HepG2 (cell line): Measurements from ENCODE around the gene RBCK1. TPM values are rescaled to one million over a fixed set of nuclear protein-coding genes. Genes with fewer than 3 reads are reported as not detected.

ENCODE experiments used
- CENPBD1 ChIP-seq: sonication (generic); formaldehyde crosslinking; IDR thresholded peaks from 2 replicates; pipeline ENCODE4 v1.8.0; 2022; ENCODE audit warnings: missing genetic modification reagents, low read depth, mild to moderate bottlenecking, borderline replicate concordance
- CREBL2 ChIP-seq: sonication (generic); formaldehyde crosslinking; IDR thresholded peaks from 2 replicates; pipeline ENCODE4 v1.8.1; 2023; ENCODE audit warnings: missing genetic modification reagents, mild to moderate bottlenecking, borderline replicate concordance
- HDAC2 ChIP-seq: sonication (generic); formaldehyde crosslinking; IDR thresholded peaks from 2 replicates; pipeline ENCODE4 v1.4.0; 2020; ENCODE audit warnings: missing genetic modification reagents
- KDM4B ChIP-seq: sonication (generic); formaldehyde crosslinking; IDR thresholded peaks from 2 replicates; pipeline ENCODE4 v1.4.0; 2020; ENCODE audit warnings: missing genetic modification reagents
- KDM5A ChIP-seq: fragments of 200-600 bp; sonication (generic); IDR thresholded peaks from 2 replicates; pipeline ENCODE4 v1.7.0; 2018; ENCODE audit warnings: antibody characterized with exemption, mild to moderate bottlenecking, low read length, borderline replicate concordance
- MAZ ChIP-seq, 2 experiments: sonication (generic) in 1 of 2; formaldehyde crosslinking in 1 of 2; IDR thresholded peaks; 2 replicates each; pipeline versions ENCODE4 v1.5.0 to v1.6.1; 2012 to 2020; ENCODE audit warnings: low read depth in 2 of 2, mild to moderate bottlenecking in 2 of 2, borderline replicate concordance in 1 of 2, improper control_type of control experiment in 1 of 2, low read length in 1 of 2, missing genetic modification reagents in 1 of 2, moderate library complexity in 1 of 2
- PREB ChIP-seq: sonication (generic); formaldehyde crosslinking; IDR thresholded peaks from 2 replicates; pipeline ENCODE4 v1.4.0; 2020; ENCODE audit warnings: missing genetic modification reagents
- ZEB1 ChIP-seq: IDR thresholded peaks from 2 replicates; pipeline ENCODE4 v1.6.1; 2012; ENCODE audit warnings: mild to moderate bottlenecking, low read depth, inconsistent platforms; ENCODE audit not compliant: insufficient replicate concordance
- ZMYM4 ChIP-seq: sonication (generic); formaldehyde crosslinking; IDR thresholded peaks from 2 replicates; pipeline ENCODE4 v1.8.1; 2023; ENCODE audit warnings: mild to moderate bottlenecking, missing genetic modification reagents
- ZNF17 ChIP-seq: sonication (generic); formaldehyde crosslinking; IDR thresholded peaks from 2 replicates; pipeline ENCODE4 v1.5.0; 2020; ENCODE audit warnings: mild to moderate bottlenecking, missing genetic modification reagents
- ZNF331 ChIP-seq: sonication (generic); formaldehyde crosslinking; IDR thresholded peaks from 2 replicates; pipeline ENCODE4 v1.4.0; 2020; ENCODE audit warnings: missing genetic modification reagents
- ZNF34 ChIP-seq: sonication (generic); formaldehyde crosslinking; IDR thresholded peaks from 2 replicates; pipeline ENCODE4 v1.4.0; 2020; ENCODE audit warnings: mild to moderate bottlenecking, missing genetic modification reagents, borderline replicate concordance
- polyA plus RNA-seq, 8 experiments: library from polyadenylated mRNA; depleted of rRNA in 3 of 8; stranded (reverse) in 7 of 8; unstranded in 1 of 8; fragments of >200 nt; fragmentation: Illumina TruSeq in 4 of 8; extraction: Trizol in 4 of 8; gene quantifications; 2 replicates each; pipeline versions ENCODE4 v1.2.1 to v1.2.3, GENCODE V29; 2011 to 2016; ENCODE audit warnings: low read depth in 4 of 8, missing spikeins in 1 of 8, mixed read lengths in 1 of 8; ENCODE audit not compliant: insufficient read depth in 1 of 8
- total RNA-seq, 5 experiments: library from RNA; depleted of rRNA; stranded (reverse); fragments of >200 nt; fragmentation: Illumina TruSeq; extraction: Trizol; gene quantifications; 2 replicates each; pipeline ENCODE4 v1.2.3, GENCODE V29; 2016; ENCODE audit warnings: low read depth in 1 of 5
- TF ChIP-seq, protein P1 (sequence below): sonication (generic); formaldehyde crosslinking; IDR thresholded peaks from 2 replicates; pipeline ENCODE4 v1.4.0; 2020; ENCODE audit warnings: missing genetic modification reagents, borderline replicate concordance
- TF ChIP-seq, protein P2 (sequence below): sonication (generic); formaldehyde crosslinking; IDR thresholded peaks from 2 replicates; pipeline ENCODE4 v1.8.1; 2023; ENCODE audit warnings: mild to moderate bottlenecking, missing genetic modification reagents, borderline replicate concordance
- TF ChIP-seq, protein P3 (sequence below): sonication (generic); formaldehyde crosslinking; IDR thresholded peaks from 2 replicates; pipeline ENCODE4 v1.4.0; 2020; ENCODE audit warnings: missing genetic modification reagents; ENCODE audit errors: not compliant biosample characterization
- TF ChIP-seq, protein P4 (sequence below): sonication (generic); formaldehyde crosslinking; IDR thresholded peaks from 2 replicates; pipeline ENCODE4 v1.5.0; 2020; ENCODE audit warnings: missing genetic modification reagents
- TF ChIP-seq, protein P5 (sequence below): sonication (generic); formaldehyde crosslinking; IDR thresholded peaks from 2 replicates; pipeline ENCODE4 v1.5.0; 2020; ENCODE audit warnings: mild to moderate bottlenecking, missing genetic modification reagents

RBCK1 gene
- total and polyA plus RNA-seq, 2 of the 13 experiments (the other 11 are each of a cell fraction or from before 2014, with no cell fraction given) = 149 to 215 TPM

- TF ChIP-seq, protein P1, sequence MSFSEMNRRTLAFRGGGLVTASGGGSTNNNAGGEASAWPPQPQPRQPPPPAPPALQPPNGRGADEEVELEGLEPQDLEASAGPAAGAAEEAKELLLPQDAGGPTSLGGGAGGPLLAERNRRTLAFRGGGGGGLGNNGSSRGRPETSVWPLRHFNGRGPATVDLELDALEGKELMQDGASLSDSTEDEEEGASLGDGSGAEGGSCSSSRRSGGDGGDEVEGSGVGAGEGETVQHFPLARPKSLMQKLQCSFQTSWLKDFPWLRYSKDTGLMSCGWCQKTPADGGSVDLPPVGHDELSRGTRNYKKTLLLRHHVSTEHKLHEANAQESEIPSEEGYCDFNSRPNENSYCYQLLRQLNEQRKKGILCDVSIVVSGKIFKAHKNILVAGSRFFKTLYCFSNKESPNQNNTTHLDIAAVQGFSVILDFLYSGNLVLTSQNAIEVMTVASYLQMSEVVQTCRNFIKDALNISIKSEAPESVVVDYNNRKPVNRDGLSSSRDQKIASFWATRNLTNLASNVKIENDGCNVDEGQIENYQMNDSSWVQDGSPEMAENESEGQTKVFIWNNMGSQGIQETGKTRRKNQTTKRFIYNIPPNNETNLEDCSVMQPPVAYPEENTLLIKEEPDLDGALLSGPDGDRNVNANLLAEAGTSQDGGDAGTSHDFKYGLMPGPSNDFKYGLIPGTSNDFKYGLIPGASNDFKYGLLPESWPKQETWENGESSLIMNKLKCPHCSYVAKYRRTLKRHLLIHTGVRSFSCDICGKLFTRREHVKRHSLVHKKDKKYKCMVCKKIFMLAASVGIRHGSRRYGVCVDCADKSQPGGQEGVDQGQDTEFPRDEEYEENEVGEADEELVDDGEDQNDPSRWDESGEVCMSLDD (CRISPR knock-in tag) = peak; percentile 81
- TF ChIP-seq CENPBD1 (CRISPR knock-in tag) = no peak
- TF ChIP-seq, protein P2, sequence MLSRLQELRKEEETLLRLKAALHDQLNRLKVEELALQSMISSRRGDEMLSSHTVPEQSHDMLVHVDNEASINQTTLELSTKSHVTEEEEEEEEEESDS (CRISPR knock-in tag) = 0 out of 2 replicates have a peak, but pooled peaks have one; percentile 49
- TF ChIP-seq ZNF331 (CRISPR knock-in tag) = peak; percentile 89
- no peak; the same call in 1 of the 2 replicates for TF ChIP-seq CREBL2 (CRISPR knock-in tag)
- TF ChIP-seq, protein P3, sequence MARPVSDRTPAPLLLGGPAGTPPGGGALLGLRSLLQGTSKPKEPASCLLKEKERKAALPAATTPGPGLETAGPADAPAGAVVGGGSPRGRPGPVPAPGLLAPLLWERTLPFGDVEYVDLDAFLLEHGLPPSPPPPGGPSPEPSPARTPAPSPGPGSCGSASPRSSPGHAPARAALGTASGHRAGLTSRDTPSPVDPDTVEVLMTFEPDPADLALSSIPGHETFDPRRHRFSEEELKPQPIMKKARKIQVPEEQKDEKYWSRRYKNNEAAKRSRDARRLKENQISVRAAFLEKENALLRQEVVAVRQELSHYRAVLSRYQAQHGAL (CRISPR knock-in tag) = peak; percentile 10
- TF ChIP-seq HDAC2 (CRISPR knock-in tag) = peak; percentile 80
- 0 out of 2 replicates have a peak, but pooled peaks have one; percentile 61 for TF ChIP-seq ZNF17
- TF ChIP-seq KDM4B (CRISPR knock-in tag) = peak; percentile 83
- TF ChIP-seq ZNF34 (CRISPR knock-in tag) = peak; percentile 92; the same call in 1 of the 2 replicates
- TF ChIP-seq MAZ (IDR thresholded peaks at IDR 0.05; ENCODE audit: borderline replicate concordance, low read depth, low read length) = peak; percentile 69; the same call in 1 of the 2 replicates
- peak; percentile 98 for TF ChIP-seq MAZ (CRISPR knock-in tag; IDR thresholded peaks at IDR 0.05; ENCODE audit: low read depth)
- peak; percentile 64 for TF ChIP-seq ZMYM4 (CRISPR knock-in tag)
- TF ChIP-seq, protein P4, sequence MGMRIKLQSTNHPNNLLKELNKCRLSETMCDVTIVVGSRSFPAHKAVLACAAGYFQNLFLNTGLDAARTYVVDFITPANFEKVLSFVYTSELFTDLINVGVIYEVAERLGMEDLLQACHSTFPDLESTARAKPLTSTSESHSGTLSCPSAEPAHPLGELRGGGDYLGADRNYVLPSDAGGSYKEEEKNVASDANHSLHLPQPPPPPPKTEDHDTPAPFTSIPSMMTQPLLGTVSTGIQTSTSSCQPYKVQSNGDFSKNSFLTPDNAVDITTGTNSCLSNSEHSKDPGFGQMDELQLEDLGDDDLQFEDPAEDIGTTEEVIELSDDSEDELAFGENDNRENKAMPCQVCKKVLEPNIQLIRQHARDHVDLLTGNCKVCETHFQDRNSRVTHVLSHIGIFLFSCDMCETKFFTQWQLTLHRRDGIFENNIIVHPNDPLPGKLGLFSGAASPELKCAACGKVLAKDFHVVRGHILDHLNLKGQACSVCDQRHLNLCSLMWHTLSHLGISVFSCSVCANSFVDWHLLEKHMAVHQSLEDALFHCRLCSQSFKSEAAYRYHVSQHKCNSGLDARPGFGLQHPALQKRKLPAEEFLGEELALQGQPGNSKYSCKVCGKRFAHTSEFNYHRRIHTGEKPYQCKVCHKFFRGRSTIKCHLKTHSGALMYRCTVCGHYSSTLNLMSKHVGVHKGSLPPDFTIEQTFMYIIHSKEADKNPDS = peak; percentile 90; the same call in 1 of the 2 replicates
- TF ChIP-seq, protein P5, sequence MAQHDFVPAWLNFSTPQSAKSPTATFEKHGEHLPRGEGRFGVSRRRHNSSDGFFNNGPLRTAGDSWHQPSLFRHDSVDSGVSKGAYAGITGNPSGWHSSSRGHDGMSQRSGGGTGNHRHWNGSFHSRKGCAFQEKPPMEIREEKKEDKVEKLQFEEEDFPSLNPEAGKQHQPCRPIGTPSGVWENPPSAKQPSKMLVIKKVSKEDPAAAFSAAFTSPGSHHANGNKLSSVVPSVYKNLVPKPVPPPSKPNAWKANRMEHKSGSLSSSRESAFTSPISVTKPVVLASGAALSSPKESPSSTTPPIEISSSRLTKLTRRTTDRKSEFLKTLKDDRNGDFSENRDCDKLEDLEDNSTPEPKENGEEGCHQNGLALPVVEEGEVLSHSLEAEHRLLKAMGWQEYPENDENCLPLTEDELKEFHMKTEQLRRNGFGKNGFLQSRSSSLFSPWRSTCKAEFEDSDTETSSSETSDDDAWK (CRISPR knock-in tag) = no peak
- peak; percentile 46 for TF ChIP-seq KDM5A
- TF ChIP-seq ZEB1 = peak; percentile 75
- TF ChIP-seq PREB = 0 out of 2 replicates have a peak, but pooled peaks have one; percentile 24
These were observed 27.1 kb upstream of the RBCK1 start (continued) for GRCh38 chr20:380763-381580.
